Activated T-helper 2 cell treated with anti-CD3 and anti-CD28 coated beads, Interferon-gamma antibody, Interleukin-2, Interleukin-4, amounts not matched to agents 10 μg/mL and 5 μg/mL and 100 μg/mL, durations not matched to agents 14 hours and 24 hours and 36 hours (primary cell): ENCODE measurements around the gene SPAG6. TPM values are rescaled to one million over a fixed set of nuclear protein-coding genes. Genes with fewer than 3 reads are reported as not detected.

Experiments used
- DNase-seq: peaks from one replicate; pipeline ENCODE4 v3.0.0; 2021; ENCODE audit warnings: low spot score
- H3K27ac Mint-ChIP-seq: one replicate; pipeline ENCODE4 v1.8.0; 2021; ENCODE audit warnings: mixed read lengths
- H3K27me3 Mint-ChIP-seq: one replicate; pipeline ENCODE4 v1.8.0; 2021; ENCODE audit warnings: low read depth, mixed read lengths
- H3K36me3 Mint-ChIP-seq: one replicate; pipeline ENCODE4 v1.8.0; 2021; ENCODE audit warnings: low read depth, mixed read lengths
- H3K4me1 Mint-ChIP-seq: one replicate; pipeline ENCODE4 v1.8.0; 2021; ENCODE audit warnings: low read depth, mixed read lengths
- H3K4me3 Mint-ChIP-seq: one replicate; pipeline ENCODE4 v1.8.0; 2021; ENCODE audit warnings: low read depth, mild to moderate bottlenecking, moderate library complexity, mixed read lengths
- H3K9me3 Mint-ChIP-seq: one replicate; pipeline ENCODE4 v1.8.0; 2021; ENCODE audit warnings: mixed read lengths
- intact Hi-C: fragments of 100-400 bp; cut with micrococcal nuclease; formaldehyde crosslinking; loops from one replicate; pipeline ENCODE4 v1.15.1; 2023
- total RNA-seq: library from RNA; stranded (reverse); gene quantifications from 2 replicates; pipeline ENCODE4 v1.2.3, GENCODE V29; 2022

Gene SPAG6
- total RNA-seq, 1 donor from 2014 or later = 0.14 TPM

DNA sequence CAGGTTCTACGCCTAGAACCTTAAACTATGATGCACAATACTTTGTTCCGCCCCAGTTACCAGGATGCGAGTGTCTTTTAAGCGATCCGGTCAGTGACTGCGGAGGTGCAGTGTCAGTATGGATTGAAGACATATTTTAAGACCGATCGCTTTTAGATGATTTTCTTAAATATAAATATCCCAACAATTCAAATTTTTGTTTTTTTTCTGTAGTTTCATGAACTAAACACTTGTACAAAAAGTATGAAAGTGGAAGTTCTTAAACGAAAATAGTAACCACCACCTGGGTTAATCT, 28.3 kb upstream of the SPAG6 start:
- no peak for DNase-seq
- Mint-ChIP-seq H3K27me3 (peaks cover 2% of the 10 kb centered on the region), H3K9me3 (no peaks in the 10 kb centered on the region), H3K4me1 (peaks cover 38% of the 10 kb centered on the region), H3K4me3 (peak overlapping the region; percentile 88), H3K27ac (peak overlapping the region; percentile 86), H3K36me3 (peaks cover 25% of the 10 kb centered on the region)
- intact Hi-C loops = loop anchor here (1.0 to 10.0 kb wide), 4 partner anchors 88 to 800 kb away; partner anchors contain the start of gene MLLT10

DNA sequence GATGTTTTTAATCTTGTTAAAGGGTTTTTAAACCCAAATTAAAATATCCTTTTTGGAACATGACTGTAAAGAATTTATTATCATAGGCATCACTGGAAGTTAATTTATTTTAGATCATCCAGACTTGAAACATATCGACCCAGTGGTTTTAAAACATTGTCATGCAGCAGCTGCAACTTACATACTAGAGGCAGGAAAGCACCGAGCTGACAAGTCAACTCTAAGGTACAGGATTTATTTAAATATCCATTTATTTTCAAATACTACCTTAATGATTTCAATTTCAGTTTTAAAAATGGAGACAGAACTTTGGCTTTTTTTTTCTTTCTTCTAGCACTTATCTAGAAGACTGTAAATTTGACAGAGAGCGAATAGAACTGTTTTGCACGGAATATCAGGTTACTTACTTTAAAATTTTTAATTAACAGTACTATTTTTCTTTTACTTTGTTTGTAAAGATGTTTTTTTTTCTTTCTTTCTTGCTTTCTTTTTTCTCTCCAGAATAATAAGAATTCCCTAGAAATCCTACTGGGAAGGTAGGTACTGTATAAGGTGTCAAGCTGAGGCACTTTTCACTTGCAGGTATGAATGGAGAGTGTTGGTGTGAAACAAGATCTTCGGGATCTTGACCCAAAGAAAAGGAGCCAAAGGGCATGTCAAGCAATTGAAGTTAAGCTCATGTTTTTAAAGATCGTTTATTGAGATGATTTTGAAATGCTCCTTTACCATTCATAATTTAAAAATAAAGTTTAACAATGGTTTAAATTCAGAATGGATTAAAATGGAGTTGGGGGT, 27.3 kb upstream of the SPAG6 start:
- peaks cover 46% of the 10 kb centered on the region for H3K4me1 Mint-ChIP-seq
- intact Hi-C loops = loop anchor here (1.0 to 10.0 kb wide), 4 partner anchors 89 to 801 kb away; partner anchors contain the start of gene MLLT10
- peaks cover 33% of the 10 kb centered on the region for H3K36me3 Mint-ChIP-seq
- peak overlapping the region; percentile 38 for H3K27ac Mint-ChIP-seq
- H3K9me3 Mint-ChIP-seq = no peaks in the 10 kb centered on the region
- peaks cover 12% of the 10 kb centered on the region for H3K27me3 Mint-ChIP-seq
- no peak for DNase-seq
- peak overlapping the region; percentile 88 for H3K4me3 Mint-ChIP-seq

- Mint-ChIP-seq H3K9me3 (no peaks in the 10 kb centered on the region), H3K27ac (no peak overlapping the region)
- intact Hi-C loops = loop anchor here (5.0 to 10.0 kb wide), 3 partner anchors 366 to 801 kb away; partner anchors contain the start of gene MLLT10
Measured at GRCh38 chr10:22318772-22319171, 26.5 kb upstream of the SPAG6 start.

GRCh38 chr10:22319547-22319979, 25.7 kb upstream of the SPAG6 start:
- Mint-ChIP-seq H3K4me3 (peak overlapping the region; percentile 85), H3K4me1 (peaks cover 60% of the 10 kb centered on the region), H3K27ac (peak overlapping the region; percentile 92)

More at GRCh38 chr10:22318772-22319171, 26.5 kb upstream of the SPAG6 start:
- no peak for DNase-seq
- peaks cover 19% of the 10 kb centered on the region for H3K27me3 Mint-ChIP-seq
- peak overlapping the region; percentile 57 for H3K4me3 Mint-ChIP-seq
- H3K4me1 Mint-ChIP-seq = peaks cover 53% of the 10 kb centered on the region
- H3K36me3 Mint-ChIP-seq = peaks cover 41% of the 10 kb centered on the region

GRCh38 chr10:22319980-22320558, 25.2 kb upstream of the SPAG6 start:
- Mint-ChIP-seq H3K36me3 (peaks cover 53% of the 10 kb centered on the region), H3K4me1 (peaks cover 61% of the 10 kb centered on the region), H3K27ac (peak overlapping the region; percentile 92), H3K4me3 (peak overlapping the region; percentile 85), H3K9me3 (no peaks in the 10 kb centered on the region), H3K27me3 (peaks cover 28% of the 10 kb centered on the region)
- no peak for DNase-seq
- intact Hi-C loops = loop anchor here (2.0 to 10.0 kb wide), 6 partner anchors 117 to 803 kb away; partner anchors contain the start of genes DNAJC1, MLLT10 and PIP4K2A

More at GRCh38 chr10:22319547-22319979, 25.7 kb upstream of the SPAG6 start:
- no peak for DNase-seq
- no peaks in the 10 kb centered on the region for H3K9me3 Mint-ChIP-seq
- intact Hi-C loops = loop anchor here (5.0 to 10.0 kb wide), 3 partner anchors 365 to 802 kb away; partner anchors contain the start of gene MLLT10
- peaks cover 25% of the 10 kb centered on the region for H3K27me3 Mint-ChIP-seq
- H3K36me3 Mint-ChIP-seq = peaks cover 49% of the 10 kb centered on the region

DNA sequence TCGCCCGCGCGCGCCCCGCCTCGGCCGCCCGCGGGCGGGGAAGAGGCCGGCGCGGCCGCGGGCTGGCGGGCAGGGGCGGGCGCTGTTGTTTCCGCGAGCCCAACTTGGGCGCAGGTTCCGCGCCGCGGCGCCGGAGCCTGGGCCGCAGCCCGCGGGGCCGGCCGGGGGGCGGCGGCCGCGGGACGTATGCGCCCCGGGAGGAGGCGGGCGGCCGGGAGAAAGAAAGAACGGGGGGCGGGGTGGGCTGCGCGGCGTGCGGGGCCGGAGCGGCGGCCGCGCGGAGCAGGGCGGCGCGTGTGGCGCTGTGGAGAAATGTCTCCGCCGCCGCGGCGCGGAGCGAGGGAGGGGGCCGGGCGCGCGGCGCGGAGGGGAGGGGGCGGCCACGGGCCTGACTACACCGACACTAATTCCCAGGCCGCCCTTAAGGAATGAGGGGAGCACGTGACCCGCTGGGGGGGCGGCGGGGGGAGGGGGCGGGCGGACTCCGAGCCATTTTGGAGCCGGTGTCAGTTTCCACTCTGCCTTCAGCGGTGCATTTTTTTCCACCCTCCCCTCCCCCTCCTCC, 24.6 kb upstream of the SPAG6 start, which contains the start of gene BMI1:
Gene BMI1, plus strand, starts transcription at position 509 of the 565 bp plus-strand sequence. CDS start 5,351 bp downstream, outside the sequence.
- peak within 1 kb of the TSS; percentile 85 for H3K4me3 Mint-ChIP-seq
- peaks cover 55% of the 10 kb centered on the region for H3K36me3 Mint-ChIP-seq
- peak within 1 kb of the TSS; percentile 92 for H3K27ac Mint-ChIP-seq
- peak; percentile 45 for DNase-seq
- peaks cover 56% of the 10 kb centered on the region for H3K4me1 Mint-ChIP-seq
- H3K9me3 Mint-ChIP-seq = no peaks in the 10 kb centered on the region
- intact Hi-C loops = loop anchor here (1.0 to 5.0 kb wide), 4 partner anchors 91 to 392 kb away; partner anchors contain the start of genes DNAJC1 and PIP4K2A
- H3K27me3 Mint-ChIP-seq = peaks cover 28% of the 10 kb centered on the region

DNA sequence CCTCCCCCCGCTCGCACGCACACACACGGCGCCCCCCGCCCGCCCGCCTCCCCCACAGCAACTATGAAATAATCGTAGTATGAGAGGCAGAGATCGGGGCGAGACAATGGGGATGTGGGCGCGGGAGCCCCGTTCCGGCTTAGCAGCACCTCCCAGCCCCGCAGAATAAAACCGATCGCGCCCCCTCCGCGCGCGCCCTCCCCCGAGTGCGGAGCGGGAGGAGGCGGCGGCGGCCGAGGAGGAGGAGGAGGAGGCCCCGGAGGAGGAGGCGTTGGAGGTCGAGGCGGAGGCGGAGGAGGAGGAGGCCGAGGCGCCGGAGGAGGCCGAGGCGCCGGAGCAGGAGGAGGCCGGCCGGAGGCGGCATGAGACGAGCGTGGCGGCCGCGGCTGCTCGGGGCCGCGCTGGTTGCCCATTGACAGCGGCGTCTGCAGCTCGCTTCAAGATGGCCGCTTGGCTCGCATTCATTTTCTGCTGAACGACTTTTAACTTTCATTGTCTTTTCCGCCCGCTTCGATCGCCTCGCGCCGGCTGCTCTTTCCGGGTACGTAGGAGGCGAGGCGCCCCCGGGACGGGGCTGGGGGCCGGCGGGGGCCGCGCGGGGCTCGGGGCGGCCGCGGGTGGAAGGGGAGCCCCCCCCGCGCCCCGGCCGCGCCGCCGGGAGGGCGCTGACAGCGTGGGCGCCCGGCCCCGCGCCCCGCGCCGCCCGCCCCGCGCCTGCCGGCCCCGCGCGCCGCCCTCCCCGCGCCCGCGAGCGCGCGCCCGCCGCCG, 24.0 kb upstream of the SPAG6 start:
- Mint-ChIP-seq H3K36me3 (peaks cover 59% of the 10 kb centered on the region), H3K4me1 (peaks cover 59% of the 10 kb centered on the region), H3K9me3 (no peaks in the 10 kb centered on the region), H3K4me3 (peak overlapping the region; percentile 80), H3K27ac (peak overlapping the region; percentile 87), H3K27me3 (peaks cover 28% of the 10 kb centered on the region)
- intact Hi-C loops = loop anchor here (1.0 to 5.0 kb wide), 4 partner anchors 92 to 391 kb away; partner anchors contain the start of genes DNAJC1 and PIP4K2A
- DNase-seq = peak; percentile 62

GRCh38 chr10:22321924-22322640, 23.2 kb upstream of the SPAG6 start:
- Mint-ChIP-seq H3K27me3 (peaks cover 28% of the 10 kb centered on the region), H3K4me3 (peak overlapping the region; percentile 83), H3K9me3 (no peaks in the 10 kb centered on the region), H3K27ac (peak overlapping the region; percentile 77), H3K36me3 (peaks cover 67% of the 10 kb centered on the region), H3K4me1 (peaks cover 59% of the 10 kb centered on the region)
- intact Hi-C loops = loop anchor here (1.0 to 5.0 kb wide), 4 partner anchors 93 to 390 kb away; partner anchors contain the start of genes DNAJC1 and PIP4K2A
- no peak for DNase-seq

GRCh38 chr10:22322641-22323160, 22.6 kb upstream of the SPAG6 start:
- no peak for DNase-seq
- Mint-ChIP-seq H3K27me3 (peaks cover 28% of the 10 kb centered on the region), H3K4me3 (peak overlapping the region; percentile 83), H3K4me1 (peaks cover 55% of the 10 kb centered on the region), H3K9me3 (no peaks in the 10 kb centered on the region), H3K27ac (peak overlapping the region; percentile 77), H3K36me3 (peaks cover 70% of the 10 kb centered on the region)
- intact Hi-C loops = loop anchor here (5.0 kb wide), 2 partner anchors 115 to 390 kb away; partner anchors contain the start of gene PIP4K2A

- intact Hi-C loops = loop anchor here (1.0 to 5.0 kb wide), 4 partner anchors 17 to 389 kb away; partner anchors contain the start of gene PIP4K2A
- no peak for DNase-seq
- no peak overlapping the region for H3K27ac Mint-ChIP-seq
- H3K36me3 Mint-ChIP-seq = peaks cover 63% of the 10 kb centered on the region
- peaks cover 28% of the 10 kb centered on the region for H3K27me3 Mint-ChIP-seq
- H3K4me3 Mint-ChIP-seq = peak overlapping the region; percentile 83
- H3K9me3 Mint-ChIP-seq = no peaks in the 10 kb centered on the region
- H3K4me1 Mint-ChIP-seq = peaks cover 46% of the 10 kb centered on the region
Measured at GRCh38 chr10:22323538-22324305, 21.6 kb upstream of the SPAG6 start.
